Measurements from ENCODE around the gene PDZD11. TPM values are rescaled to one million over a fixed set of nuclear protein-coding genes. Genes with fewer than 3 reads are reported as not detected.

Gene PDZD11
- total and polyA plus RNA-seq, 9 of the 15 experiments (the other 6 are each of a cell fraction or from before 2014, with no cell fraction given) = 21.9 to 109 (median 36.4) TPM

DNA sequence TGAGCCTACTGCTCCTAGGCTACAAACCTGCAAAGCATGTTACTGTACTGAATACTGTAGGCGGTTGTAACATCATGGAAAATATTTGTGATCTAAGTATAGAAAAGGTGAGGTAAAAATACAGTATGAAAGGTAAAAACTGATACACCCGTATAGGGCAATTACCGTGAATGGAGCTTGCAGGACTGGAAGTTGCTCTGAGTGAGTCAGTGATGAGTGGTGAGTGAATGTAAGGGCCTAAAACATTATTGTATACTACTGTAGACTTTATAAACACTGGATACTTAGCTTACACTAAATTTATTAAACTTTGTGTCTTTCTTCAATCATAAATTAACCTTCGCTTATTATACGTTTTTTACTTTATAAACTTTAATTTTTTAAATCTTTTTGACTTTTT lies 3.9 kb upstream of the PDZD11 start:
- intact Hi-C loops (cut with micrococcal nuclease) (no loop called here), in situ Hi-C loops (cut with MboI) (no loop called here)
- FAIRE-seq (no peak), DNase-seq (ENCODE audit: extremely low read depth in 1 of 4, low spot score in 3 of 4) (no peak), ATAC-seq (no peak)
- Histone ChIP-seq H3K4me2 (ENCODE audit: insufficient read depth, low read length) (no peak overlapping the region), H3K79me2 (ENCODE audit: control insufficient read depth, insufficient read depth, low read length) (peaks cover 44% of the 10 kb centered on the region), H3K4me1 (replicated peaks in 1 of 2; ENCODE audit: control insufficient read depth in 2 of 2, insufficient read depth in 2 of 2, low read length in 2 of 2) (no peaks in the 10 kb centered on the region; a peak in 1 of 5 replicates), H3K9me1 (ENCODE audit: control insufficient read depth, insufficient read depth, low read length) (no peaks in the 10 kb centered on the region), H3K36me3 (ENCODE audit: control insufficient read depth, insufficient read depth, low read length) (peaks cover 48% of the 10 kb centered on the region), H3K4me3 (no peak overlapping the region), H4K20me1 (replicated peaks; ENCODE audit: control insufficient read depth, insufficient read depth, low read length) (no peaks in the 10 kb centered on the region), H3K27me3 (ENCODE audit: control insufficient read depth in 2 of 2, insufficient read depth in 2 of 2, low read length in 2 of 2) (no peaks in the 10 kb centered on the region), H3K9ac (ENCODE audit: insufficient read depth in 1 of 2, low read depth in 2 of 2, low read length in 2 of 2) (no peak overlapping the region), H2AFZ (ENCODE audit: low read depth, low read length) (no peak overlapping the region), H3K27ac (ENCODE audit: extremely low read depth, low read depth, low read length) (no peak overlapping the region), H3K9me3 (replicated peaks; ENCODE audit: control insufficient read depth, insufficient read depth, low read depth, low read length) (no peaks in the 10 kb centered on the region)
- WGBS (ENCODE audit: insufficient coverage, low coverage, missing lambda C conversion rate) = 89% methylated on average over 5 of the region's 5 CpGs
- TF ChIP-seq, protein P1, sequence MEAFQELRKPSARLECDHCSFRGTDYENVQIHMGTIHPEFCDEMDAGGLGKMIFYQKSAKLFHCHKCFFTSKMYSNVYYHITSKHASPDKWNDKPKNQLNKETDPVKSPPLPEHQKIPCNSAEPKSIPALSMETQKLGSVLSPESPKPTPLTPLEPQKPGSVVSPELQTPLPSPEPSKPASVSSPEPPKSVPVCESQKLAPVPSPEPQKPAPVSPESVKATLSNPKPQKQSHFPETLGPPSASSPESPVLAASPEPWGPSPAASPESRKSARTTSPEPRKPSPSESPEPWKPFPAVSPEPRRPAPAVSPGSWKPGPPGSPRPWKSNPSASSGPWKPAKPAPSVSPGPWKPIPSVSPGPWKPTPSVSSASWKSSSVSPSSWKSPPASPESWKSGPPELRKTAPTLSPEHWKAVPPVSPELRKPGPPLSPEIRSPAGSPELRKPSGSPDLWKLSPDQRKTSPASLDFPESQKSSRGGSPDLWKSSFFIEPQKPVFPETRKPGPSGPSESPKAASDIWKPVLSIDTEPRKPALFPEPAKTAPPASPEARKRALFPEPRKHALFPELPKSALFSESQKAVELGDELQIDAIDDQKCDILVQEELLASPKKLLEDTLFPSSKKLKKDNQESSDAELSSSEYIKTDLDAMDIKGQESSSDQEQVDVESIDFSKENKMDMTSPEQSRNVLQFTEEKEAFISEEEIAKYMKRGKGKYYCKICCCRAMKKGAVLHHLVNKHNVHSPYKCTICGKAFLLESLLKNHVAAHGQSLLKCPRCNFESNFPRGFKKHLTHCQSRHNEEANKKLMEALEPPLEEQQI (IDR thresholded peaks at IDR 0.05) = no peak
- TF ChIP-seq MAX (CRISPR knock-in tag; IDR thresholded peaks at IDR 0.05) = no peak
- no peak for TF ChIP-seq FOXM1 (IDR thresholded peaks at IDR 0.05; ENCODE audit: low read depth)
- no peak for TF ChIP-seq FOXM1 (CRISPR knock-in tag; IDR thresholded peaks at IDR 0.05; ENCODE audit: low read depth)
- ChIA-PET POLR2A (interaction anchor here (1.5 kb wide), 1 partner anchor 10 kb away, joined by 4 read pairs; no protein-coding TSS in a partner anchor), CTCF (ENCODE audit: low intra/inter-chr PET ratio) (no interaction called here)
- BruUV-seq (replicated peaks) = no TSS peak
